HepG2 (cell line): ENCODE data around the gene STARD8.

ENCODE experiments used
- EZH2 ChIP-seq: conservative IDR thresholded peaks from 2 replicates; pipeline ENCODE4 v1.6.1; 2012; ENCODE audit warnings: mild to moderate bottlenecking, low read depth, low read length, moderate library complexity
- MAFK ChIP-seq, 2 experiments: IDR thresholded peaks in 1 of 2; conservative IDR thresholded peaks in 1 of 2; 2 replicates each; pipeline ENCODE4 v1.6.1; 2011; ENCODE audit warnings: improper control_type of control experiment in 2 of 2, low read length in 2 of 2
- NCOA2 ChIP-seq: sonication (generic); formaldehyde crosslinking; IDR thresholded peaks from 2 replicates; pipeline ENCODE4 v1.8.0; 2022; ENCODE audit warnings: inconsistent platforms
- NR2F6 ChIP-seq, 2 experiments: IDR thresholded peaks; 2 replicates each; pipeline ENCODE4 v1.6.1; 2016; ENCODE audit warnings: antibody characterized with exemption in 1 of 2, mild to moderate bottlenecking in 1 of 2
- RFX5 ChIP-seq: IDR thresholded peaks from 2 replicates; pipeline ENCODE4 v1.6.1; 2011; ENCODE audit warnings: low read depth, low read length, improper control_type of control experiment
- SMYD3 ChIP-seq: sonication (generic); formaldehyde crosslinking; IDR thresholded peaks from 2 replicates; pipeline ENCODE4 v1.8.1; 2023; ENCODE audit warnings: mild to moderate bottlenecking, missing genetic modification reagents
- TARDBP ChIP-seq: sonication (generic); formaldehyde crosslinking; IDR thresholded peaks from 2 replicates; pipeline ENCODE4 v1.8.0; 2022; ENCODE audit warnings: mild to moderate bottlenecking, missing genetic modification reagents
- XRCC5 ChIP-seq: fragments of 200-400 bp; formaldehyde crosslinking; optimal IDR thresholded peaks from 2 replicates; pipeline ENCODE3; 2017; ENCODE audit warnings: mild to moderate bottlenecking, low read length
- ZNF550 ChIP-seq: sonication (generic); formaldehyde crosslinking; IDR thresholded peaks from 2 replicates; pipeline ENCODE4 v1.4.0; 2020; ENCODE audit warnings: mild to moderate bottlenecking, missing genetic modification reagents, borderline replicate concordance
- ZNF776 ChIP-seq: sonication (generic); formaldehyde crosslinking; IDR thresholded peaks from 2 replicates; pipeline ENCODE4 v1.4.0; 2020; ENCODE audit warnings: mild to moderate bottlenecking, missing genetic modification reagents
- ZNF839 ChIP-seq: sonication (generic); formaldehyde crosslinking; IDR thresholded peaks from 2 replicates; pipeline ENCODE4 v1.4.0; 2020; ENCODE audit warnings: missing genetic modification reagents, mild to moderate bottlenecking, borderline replicate concordance
- TF ChIP-seq, protein P1 (sequence below), 2 experiments: IDR thresholded peaks; 2 replicates each; pipeline ENCODE4 v1.6.1; 2011 to 2012; ENCODE audit warnings: low read length in 2 of 2, borderline replicate concordance in 1 of 2, low read depth in 1 of 2, mild to moderate bottlenecking in 1 of 2, moderate library complexity in 1 of 2
- TF ChIP-seq, protein P2 (sequence below): sonication (generic); formaldehyde crosslinking; IDR thresholded peaks from 2 replicates; pipeline ENCODE4 v1.5.0; 2020; ENCODE audit warnings: mild to moderate bottlenecking, missing genetic modification reagents, moderate library complexity

DNA sequence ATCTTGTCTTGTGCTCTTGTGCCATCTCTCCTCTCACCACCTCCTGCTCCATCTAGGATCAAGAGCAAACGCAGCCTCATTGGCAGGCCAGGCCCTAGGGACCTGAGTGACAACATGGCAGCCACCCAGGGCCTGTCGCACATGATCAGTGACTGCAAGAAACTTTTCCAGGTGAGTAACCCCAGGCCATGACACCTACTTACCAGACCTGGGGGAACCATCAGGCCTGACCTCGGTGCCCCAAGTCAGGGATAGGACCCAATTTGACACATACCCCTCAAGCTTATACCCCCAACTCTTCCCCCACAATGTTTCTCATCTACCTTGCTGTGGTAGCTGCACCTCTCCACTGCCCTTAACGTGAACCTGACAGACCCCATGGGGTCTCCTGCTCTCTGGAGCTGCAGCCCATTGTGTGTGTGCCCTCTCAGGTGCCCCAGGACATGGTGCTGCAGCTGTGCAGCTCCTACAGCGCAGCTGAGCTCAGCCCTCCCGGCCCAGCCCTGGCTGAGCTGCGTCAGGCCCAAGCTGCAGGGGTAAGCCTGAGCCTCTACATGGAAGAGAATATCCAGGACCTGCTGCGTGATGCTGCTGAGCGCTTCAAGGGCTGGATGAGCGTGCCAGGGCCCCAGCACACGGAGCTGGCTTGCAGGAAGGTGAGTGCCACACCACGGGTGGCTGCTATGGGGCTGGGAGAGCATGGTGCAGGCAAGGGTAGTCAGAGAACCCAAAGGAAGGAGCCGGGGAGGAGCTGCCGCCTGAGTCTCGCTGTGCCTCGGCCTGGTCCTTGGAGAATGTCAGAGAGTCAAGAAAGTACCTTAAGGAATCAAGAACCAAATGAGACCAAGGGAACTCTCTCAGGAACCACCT, 74.8 kb downstream of the STARD8 start:
- TF ChIP-seq TARDBP (CRISPR knock-in tag) (no peak), EZH2 (no peak), SMYD3 (CRISPR knock-in tag) (no peak), MAFK (conservative IDR thresholded peaks at IDR 0.05 in 1 of 2, IDR thresholded peaks at IDR 0.05 in 1 of 2; ENCODE audit: low read length in 2 of 2) (no peak), RFX5 (no peak), NCOA2 (CRISPR knock-in tag) (no peak), NR2F6 (IDR thresholded peaks at IDR 0.05) (no peak), NR2F6 (CRISPR knock-in tag; IDR thresholded peaks at IDR 0.05) (no peak), ZNF550 (no peak), ZNF776 (CRISPR knock-in tag) (no peak), XRCC5 (no peak), ZNF839 (CRISPR knock-in tag) (no peak)
- TF ChIP-seq, protein P1, sequence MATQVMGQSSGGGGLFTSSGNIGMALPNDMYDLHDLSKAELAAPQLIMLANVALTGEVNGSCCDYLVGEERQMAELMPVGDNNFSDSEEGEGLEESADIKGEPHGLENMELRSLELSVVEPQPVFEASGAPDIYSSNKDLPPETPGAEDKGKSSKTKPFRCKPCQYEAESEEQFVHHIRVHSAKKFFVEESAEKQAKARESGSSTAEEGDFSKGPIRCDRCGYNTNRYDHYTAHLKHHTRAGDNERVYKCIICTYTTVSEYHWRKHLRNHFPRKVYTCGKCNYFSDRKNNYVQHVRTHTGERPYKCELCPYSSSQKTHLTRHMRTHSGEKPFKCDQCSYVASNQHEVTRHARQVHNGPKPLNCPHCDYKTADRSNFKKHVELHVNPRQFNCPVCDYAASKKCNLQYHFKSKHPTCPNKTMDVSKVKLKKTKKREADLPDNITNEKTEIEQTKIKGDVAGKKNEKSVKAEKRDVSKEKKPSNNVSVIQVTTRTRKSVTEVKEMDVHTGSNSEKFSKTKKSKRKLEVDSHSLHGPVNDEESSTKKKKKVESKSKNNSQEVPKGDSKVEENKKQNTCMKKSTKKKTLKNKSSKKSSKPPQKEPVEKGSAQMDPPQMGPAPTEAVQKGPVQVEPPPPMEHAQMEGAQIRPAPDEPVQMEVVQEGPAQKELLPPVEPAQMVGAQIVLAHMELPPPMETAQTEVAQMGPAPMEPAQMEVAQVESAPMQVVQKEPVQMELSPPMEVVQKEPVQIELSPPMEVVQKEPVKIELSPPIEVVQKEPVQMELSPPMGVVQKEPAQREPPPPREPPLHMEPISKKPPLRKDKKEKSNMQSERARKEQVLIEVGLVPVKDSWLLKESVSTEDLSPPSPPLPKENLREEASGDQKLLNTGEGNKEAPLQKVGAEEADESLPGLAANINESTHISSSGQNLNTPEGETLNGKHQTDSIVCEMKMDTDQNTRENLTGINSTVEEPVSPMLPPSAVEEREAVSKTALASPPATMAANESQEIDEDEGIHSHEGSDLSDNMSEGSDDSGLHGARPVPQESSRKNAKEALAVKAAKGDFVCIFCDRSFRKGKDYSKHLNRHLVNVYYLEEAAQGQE (IDR thresholded peaks at IDR 0.05; ENCODE audit: borderline replicate concordance in 1 of 2, low read depth in 1 of 2, low read length in 2 of 2) = no peak
- TF ChIP-seq, protein P2, sequence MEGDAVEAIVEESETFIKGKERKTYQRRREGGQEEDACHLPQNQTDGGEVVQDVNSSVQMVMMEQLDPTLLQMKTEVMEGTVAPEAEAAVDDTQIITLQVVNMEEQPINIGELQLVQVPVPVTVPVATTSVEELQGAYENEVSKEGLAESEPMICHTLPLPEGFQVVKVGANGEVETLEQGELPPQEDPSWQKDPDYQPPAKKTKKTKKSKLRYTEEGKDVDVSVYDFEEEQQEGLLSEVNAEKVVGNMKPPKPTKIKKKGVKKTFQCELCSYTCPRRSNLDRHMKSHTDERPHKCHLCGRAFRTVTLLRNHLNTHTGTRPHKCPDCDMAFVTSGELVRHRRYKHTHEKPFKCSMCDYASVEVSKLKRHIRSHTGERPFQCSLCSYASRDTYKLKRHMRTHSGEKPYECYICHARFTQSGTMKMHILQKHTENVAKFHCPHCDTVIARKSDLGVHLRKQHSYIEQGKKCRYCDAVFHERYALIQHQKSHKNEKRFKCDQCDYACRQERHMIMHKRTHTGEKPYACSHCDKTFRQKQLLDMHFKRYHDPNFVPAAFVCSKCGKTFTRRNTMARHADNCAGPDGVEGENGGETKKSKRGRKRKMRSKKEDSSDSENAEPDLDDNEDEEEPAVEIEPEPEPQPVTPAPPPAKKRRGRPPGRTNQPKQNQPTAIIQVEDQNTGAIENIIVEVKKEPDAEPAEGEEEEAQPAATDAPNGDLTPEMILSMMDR = no peak
